HG03097 (cell line): Measurements from ENCODE around the gene CYP2A13.
"Not testable (repeated sequence)": the region's sequence is repeated elsewhere in the genome, so short reads cannot be mapped to it uniquely, and the experiment has no call there.

Experiments
- ATAC-seq: cut with Tn5 transposase; IDR thresholded peaks from one replicate; pipeline ENCODE4 v1.9.1; 2021; ENCODE audit not compliant: unreplicated experiment, low FRiP score

The CYP2A13 gene

GRCh38 chr19:41120929-41121911 lies 33.0 kb downstream of the CYP2A13 start:
- not testable (repeated sequence) for ATAC-seq

GRCh38 chr19:41122846-41123245 lies 34.6 kb downstream of the CYP2A13 start:
- ATAC-seq: not testable (repeated sequence)

GRCh38 chr19:41123716-41124294 lies 35.6 kb downstream of the CYP2A13 start:
- ATAC-seq: no peak

GRCh38 chr19:41126765-41127203 lies 38.5 kb downstream of the CYP2A13 start:
- ATAC-seq: not testable (repeated sequence)

- not testable (repeated sequence) for ATAC-seq
Measured at GRCh38 chr19:41127362-41127761, 39.1 kb downstream of the CYP2A13 start.

- ATAC-seq: not testable (repeated sequence)
Measured at GRCh38 chr19:41127801-41128300, 39.6 kb downstream of the CYP2A13 start.

GRCh38 chr19:41128692-41129091 lies 40.4 kb downstream of the CYP2A13 start:
- no peak for ATAC-seq

GRCh38 chr19:41131186-41131585 lies 42.9 kb downstream of the CYP2A13 start:
- ATAC-seq: no peak

- ATAC-seq: no peak
Measured at GRCh38 chr19:41133260-41133659, 45.0 kb downstream of the CYP2A13 start.

- ATAC-seq: no peak
Measured at GRCh38 chr19:41134616-41135015, 46.4 kb downstream of the CYP2A13 start.

GRCh38 chr19:41135390-41136384 lies 47.4 kb downstream of the CYP2A13 start:
- not testable (repeated sequence) for ATAC-seq

- no peak for ATAC-seq
Measured at GRCh38 chr19:41136636-41137455, 48.6 kb downstream of the CYP2A13 start.

- ATAC-seq: no peak
Measured at GRCh38 chr19:41144403-41144802, 56.2 kb downstream of the CYP2A13 start.
